Activated CD4-positive, alpha-beta memory T cell treated with anti-CD3 and anti-CD28 coated beads for 36 hours (primary cell): ENCODE data around the gene GALK1. TPM values are rescaled to one million over a fixed set of nuclear protein-coding genes. Genes with fewer than 3 reads are reported as not detected.
A peak's percentile ranks its signal among the peaks of the same experiment; 100 is the strongest.
"Not testable (repeated sequence)": the region's sequence is repeated elsewhere in the genome, so short reads cannot be mapped to it uniquely, and the experiment has no call there.

Experiments
- CTCF ChIA-PET: fragments of 350-600 bp; sonication (Branson Sonifier 250); formaldehyde crosslinking; loops from one replicate; lab custom pipeline; 2021; ENCODE audit warnings: antibody characterized with exemption, inconsistent platforms; lab: Charles Lee
- POLR2A ChIA-PET: fragments of 350-600 bp; sonication (Branson Sonifier 250); formaldehyde crosslinking; loops from one replicate; lab custom pipeline; 2021; ENCODE audit warnings: antibody characterized with exemption; lab: Charles Lee
- DNase-seq: peaks from one replicate; pipeline ENCODE4 v3.0.0-alpha.2; 2020
- H3K27ac Mint-ChIP-seq: one replicate; pipeline ENCODE4 v1.8.0; 2021; ENCODE audit warnings: mixed read lengths
- H3K27me3 Mint-ChIP-seq: one replicate; pipeline ENCODE4 v1.8.0; 2021; ENCODE audit warnings: mixed read lengths
- H3K36me3 Mint-ChIP-seq: one replicate; pipeline ENCODE4 v1.8.0; 2021; ENCODE audit warnings: mixed read lengths
- H3K4me1 Mint-ChIP-seq: one replicate; pipeline ENCODE4 v1.8.0; 2021; ENCODE audit warnings: low read depth, mixed read lengths
- H3K4me3 Mint-ChIP-seq: one replicate; pipeline ENCODE4 v1.8.0; 2021; ENCODE audit warnings: mild to moderate bottlenecking, mixed read lengths
- H3K9me3 Mint-ChIP-seq: one replicate; pipeline ENCODE4 v1.8.0; 2021; ENCODE audit warnings: mixed read lengths
- intact Hi-C: fragments of 100-400 bp; cut with micrococcal nuclease; formaldehyde crosslinking; loops from one replicate; pipeline ENCODE4 v1.15.1; 2023
- total RNA-seq, 2 experiments: library from RNA; stranded (reverse); gene quantifications; one replicate each; pipeline ENCODE4 v1.2.3, GENCODE V29; 2021

The GALK1 gene
- total RNA-seq, 2 experiments from 2014 or later = 69.3 to 69.7 TPM

- no peaks in the 10 kb centered on the region for H3K27me3 Mint-ChIP-seq
- peak overlapping the region; percentile 79 for H3K4me3 Mint-ChIP-seq
- H3K9me3 Mint-ChIP-seq = no peaks in the 10 kb centered on the region
- CTCF ChIA-PET = interaction anchor here (0.6 to 5.8 kb wide), 25 partner anchors 10 to 922 kb away, joined by 3 to 89 read pairs (median 6); partner anchors contain the start of genes SMIM5, TRIM65 and WBP2
- POLR2A ChIA-PET = interaction anchor here (0.9 to 3.7 kb wide), 9 partner anchors 11 to 133 kb away, joined by 3 to 69 read pairs (median 4); partner anchors contain the start of genes TRIM65 and WBP2
- no peak overlapping the region for H3K27ac Mint-ChIP-seq
- H3K4me1 Mint-ChIP-seq = peaks cover 11% of the 10 kb centered on the region
- H3K36me3 Mint-ChIP-seq = peaks cover 7% of the 10 kb centered on the region
- intact Hi-C loops = loop anchor here (2.0 kb wide), 1 partner anchor 63 kb away; no protein-coding TSS in a partner anchor
- no peak for DNase-seq
These were observed 1.2 kb downstream of the GALK1 start for GRCh38 chr17:75763613-75764416.

GRCh38 chr17:75763269-75763607 lies 1.8 kb downstream of the GALK1 start:
- POLR2A ChIA-PET = interaction anchor here (0.9 to 3.7 kb wide), 3 partner anchors 10 to 133 kb away, joined by 3 to 69 read pairs (median 18); partner anchors contain the start of gene TRIM65
- intact Hi-C loops = no loop called here
- CTCF ChIA-PET = interaction anchor here (1.4 to 5.8 kb wide), 10 partner anchors 10 to 92 kb away, joined by 4 to 89 read pairs (median 24); partner anchors contain the start of gene WBP2
- H3K27ac Mint-ChIP-seq = no peak overlapping the region
- H3K9me3 Mint-ChIP-seq = no peaks in the 10 kb centered on the region
- peak overlapping the region; percentile 49 for H3K4me3 Mint-ChIP-seq
- no peaks in the 10 kb centered on the region for H3K27me3 Mint-ChIP-seq
- H3K36me3 Mint-ChIP-seq = peaks cover 7% of the 10 kb centered on the region
- peaks cover 11% of the 10 kb centered on the region for H3K4me1 Mint-ChIP-seq
- DNase-seq = no peak

- ChIA-PET POLR2A (interaction anchor here (3.7 kb wide), 1 partner anchor 12 kb away, joined by 69 read pairs; no protein-coding TSS in a partner anchor), CTCF (interaction anchor here (1.1 to 5.8 kb wide), 9 partner anchors 9 to 561 kb away, joined by 4 to 89 read pairs (median 32); no protein-coding TSS in a partner anchor)
- peaks cover 7% of the 10 kb centered on the region for H3K36me3 Mint-ChIP-seq
- H3K4me3 Mint-ChIP-seq = peak overlapping the region; percentile 49
- intact Hi-C loops = no loop called here
- no peaks in the 10 kb centered on the region for H3K27me3 Mint-ChIP-seq
- peaks cover 11% of the 10 kb centered on the region for H3K4me1 Mint-ChIP-seq
- DNase-seq = no peak
- H3K9me3 Mint-ChIP-seq = no peaks in the 10 kb centered on the region
- H3K27ac Mint-ChIP-seq = no peak overlapping the region
These were observed 2.3 kb downstream of the GALK1 start for GRCh38 chr17:75762513-75763268.

- H3K27me3 Mint-ChIP-seq, H3K4me3 Mint-ChIP-seq, H3K36me3 Mint-ChIP-seq, DNase-seq, H3K9me3 Mint-ChIP-seq, H3K27ac Mint-ChIP-seq, intact Hi-C loops: not testable (repeated sequence)
- H3K4me1 Mint-ChIP-seq = peaks cover 11% of the 10 kb centered on the region
- POLR2A ChIA-PET = interaction anchor here (1.1 kb wide), 1 partner anchor 16 kb away, joined by 4 read pairs; no protein-coding TSS in a partner anchor
- CTCF ChIA-PET = interaction anchor here (1.0 to 1.7 kb wide), 3 partner anchors 10 to 88 kb away, joined by 3 to 5 read pairs (median 5); no protein-coding TSS in a partner anchor
These were observed 4.9 kb downstream of the GALK1 start for GRCh38 chr17:75759978-75760640.

- ChIA-PET POLR2A (interaction anchor here (1.1 kb wide), 1 partner anchor 17 kb away, joined by 4 read pairs; no protein-coding TSS in a partner anchor), CTCF (interaction anchor here (1.0 to 1.7 kb wide), 3 partner anchors 10 to 89 kb away, joined by 3 to 5 read pairs (median 5); no protein-coding TSS in a partner anchor)
- intact Hi-C loops = no loop called here
- DNase-seq = no peak
- Mint-ChIP-seq H3K4me3 (no peak overlapping the region), H3K9me3 (no peaks in the 10 kb centered on the region), H3K27me3 (no peaks in the 10 kb centered on the region), H3K27ac (no peak overlapping the region), H3K36me3 (peaks cover 7% of the 10 kb centered on the region), H3K4me1 (peaks cover 16% of the 10 kb centered on the region)
These were observed 5.5 kb downstream of the GALK1 start for GRCh38 chr17:75759457-75759856.

- no peaks in the 10 kb centered on the region for H3K27me3 Mint-ChIP-seq
- H3K9me3 Mint-ChIP-seq = no peaks in the 10 kb centered on the region
- no peak overlapping the region for H3K4me3 Mint-ChIP-seq
- intact Hi-C loops = no loop called here
- DNase-seq = no peak
- POLR2A ChIA-PET = no interaction called here
- CTCF ChIA-PET = no interaction called here
- H3K27ac Mint-ChIP-seq = no peak overlapping the region
- peaks cover 7% of the 10 kb centered on the region for H3K36me3 Mint-ChIP-seq
- H3K4me1 Mint-ChIP-seq = peaks cover 14% of the 10 kb centered on the region
These were observed 6.7 kb downstream of the GALK1 start for GRCh38 chr17:75758131-75758905.

- intact Hi-C loops = no loop called here
- Mint-ChIP-seq H3K4me3 (no peak overlapping the region), H3K27me3 (no peaks in the 10 kb centered on the region), H3K36me3 (peaks cover 2% of the 10 kb centered on the region), H3K9me3 (no peaks in the 10 kb centered on the region), H3K4me1 (peaks cover 15% of the 10 kb centered on the region), H3K27ac (no peak overlapping the region)
- no peak for DNase-seq
- POLR2A ChIA-PET = no interaction called here
- CTCF ChIA-PET = interaction anchor here (1.7 kb wide), 1 partner anchor 9 kb away, joined by 4 read pairs; no protein-coding TSS in a partner anchor
These were observed 7.8 kb downstream of the GALK1 start for GRCh38 chr17:75757086-75757681.

- H3K4me1 Mint-ChIP-seq = peaks cover 15% of the 10 kb centered on the region
- ChIA-PET POLR2A (interaction anchor here (1.5 kb wide), 1 partner anchor 19 kb away, joined by 4 read pairs; no protein-coding TSS in a partner anchor), CTCF (interaction anchor here (1.7 kb wide), 2 partner anchors 9 to 124 kb away, joined by 4 to 7 read pairs; no protein-coding TSS in a partner anchor)
- peaks cover 1% of the 10 kb centered on the region for H3K36me3 Mint-ChIP-seq
- DNase-seq = no peak
- no peaks in the 10 kb centered on the region for H3K27me3 Mint-ChIP-seq
- no peaks in the 10 kb centered on the region for H3K9me3 Mint-ChIP-seq
- intact Hi-C loops = no loop called here
- no peak overlapping the region for H3K4me3 Mint-ChIP-seq
- H3K27ac Mint-ChIP-seq = no peak overlapping the region
These were observed 8.4 kb downstream of the GALK1 start for GRCh38 chr17:75756451-75757085.

GRCh38 chr17:75755990-75756389 lies 9.0 kb downstream of the GALK1 start:
- Mint-ChIP-seq H3K36me3 (peaks cover 1% of the 10 kb centered on the region), H3K27me3 (no peaks in the 10 kb centered on the region), H3K27ac (no peak overlapping the region), H3K4me3 (no peak overlapping the region), H3K4me1 (peaks cover 15% of the 10 kb centered on the region), H3K9me3 (no peaks in the 10 kb centered on the region)
- no peak for DNase-seq
- ChIA-PET POLR2A (interaction anchor here (1.5 kb wide), 1 partner anchor 20 kb away, joined by 4 read pairs; no protein-coding TSS in a partner anchor), CTCF (interaction anchor here (1.3 to 1.7 kb wide), 4 partner anchors 8 to 123 kb away, joined by 3 to 7 read pairs (median 4); partner anchors contain the start of gene GALK1)
- intact Hi-C loops = no loop called here
